Left renal cortex interstitium (tissue), 4 donors: ENCODE data around the gene PLA1A. TPM values are rescaled to one million over a fixed set of nuclear protein-coding genes. Genes with fewer than 3 reads are reported as not detected.
"Not testable (repeated sequence)": the region's sequence is repeated elsewhere in the genome, so short reads cannot be mapped to it uniquely, and the experiment has no call there.

Experiments
- DNase-seq, 4 donors: peaks; one replicate each; pipeline ENCODE4 v3.0.0-alpha.2; 2013; ENCODE audit warnings: low read depth in 4 of 4, low spot score in 2 of 4, missing footprints in 1 of 4
- polyA plus RNA-seq, 4 donors: library from polyadenylated mRNA; unstranded; fragments of 120-200 nt; gene quantifications; one replicate each; pipeline ENCODE4 v1.2.1, GENCODE V29; 2013; ENCODE audit not compliant: insufficient read length in 4 of 4

Gene PLA1A
- polyA plus RNA-seq, 4 donors, result 6.0 to 7.7 (median 6.9) TPM

DNA sequence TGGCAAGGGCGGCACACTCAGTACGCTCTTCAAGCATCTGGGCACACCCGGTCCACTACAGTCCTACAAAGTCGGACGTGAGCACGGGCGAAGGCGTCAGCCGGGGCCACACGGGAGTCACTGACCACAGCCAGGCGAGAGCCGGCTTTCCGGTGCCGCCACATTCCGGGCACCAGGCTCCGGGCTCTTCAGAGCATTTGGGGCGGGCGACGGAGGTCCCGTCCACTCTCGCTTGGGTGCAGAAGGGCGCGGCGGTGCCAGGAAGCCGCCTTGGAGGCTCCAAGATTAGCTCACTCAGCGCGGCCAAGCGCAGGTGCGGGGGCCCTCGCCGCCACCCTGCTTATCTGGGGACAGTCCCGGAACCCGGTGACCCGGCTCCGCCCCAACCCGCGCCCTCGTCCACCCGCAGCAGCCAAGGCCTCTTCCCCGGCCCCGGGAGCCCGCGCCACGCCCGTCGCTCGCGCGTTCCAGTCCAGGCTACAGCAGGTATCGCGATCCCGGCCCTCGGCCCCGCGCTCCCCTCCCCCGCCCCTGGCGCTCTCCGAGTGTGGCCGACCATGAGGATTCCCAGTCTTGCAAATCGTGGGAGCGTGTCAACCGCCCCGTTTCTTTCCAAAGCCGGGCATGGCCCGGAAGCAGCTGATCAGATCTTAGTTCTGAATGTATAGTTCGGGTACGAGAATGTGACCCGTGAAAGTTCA is 18.2 kb upstream of the PLA1A start, which contains the start of gene ADPRH:
Gene ADPRH (plus strand): TSS at position 127 of the 701 bp plus-strand sequence. CDS start 2,678 bp downstream, outside the sequence.
- DNase-seq, result peak; percentile 29 to 75 (median 74)

DNA sequence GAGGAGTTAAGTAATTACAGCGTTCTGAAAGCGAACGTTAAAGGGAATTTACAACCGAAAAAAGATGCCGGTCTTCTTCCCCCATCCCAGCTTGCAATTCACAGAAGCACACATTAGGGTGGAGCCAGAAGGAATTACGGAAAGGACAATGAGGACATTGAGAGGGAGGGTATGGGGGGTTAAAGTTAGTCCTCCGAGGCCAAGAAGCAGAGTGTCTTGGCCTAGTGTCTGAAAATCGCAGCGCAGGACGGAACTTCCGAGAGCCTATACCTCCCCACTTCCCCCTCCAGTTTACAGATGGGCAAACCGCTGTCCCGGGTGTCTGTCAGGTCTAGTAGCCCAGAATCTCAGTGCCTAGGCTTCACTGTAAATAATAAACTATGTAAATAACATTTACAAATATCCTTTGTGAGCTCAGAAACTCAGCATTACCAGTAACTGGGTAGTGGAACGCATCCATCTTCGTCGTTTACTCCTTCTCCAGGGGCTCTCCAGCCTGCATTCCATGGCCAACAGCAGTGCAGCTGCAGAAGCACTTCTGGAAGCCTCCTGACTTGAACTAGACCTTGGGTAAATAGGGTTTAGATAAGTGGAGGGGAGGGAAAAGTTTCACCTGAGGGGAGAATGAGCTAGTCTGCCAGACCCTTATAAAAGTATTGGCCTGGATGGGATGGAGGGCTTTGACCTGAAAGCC is 17.5 kb upstream of the PLA1A start:
- peak in 1 of 4 donors; percentile 84 for DNase-seq

DNA sequence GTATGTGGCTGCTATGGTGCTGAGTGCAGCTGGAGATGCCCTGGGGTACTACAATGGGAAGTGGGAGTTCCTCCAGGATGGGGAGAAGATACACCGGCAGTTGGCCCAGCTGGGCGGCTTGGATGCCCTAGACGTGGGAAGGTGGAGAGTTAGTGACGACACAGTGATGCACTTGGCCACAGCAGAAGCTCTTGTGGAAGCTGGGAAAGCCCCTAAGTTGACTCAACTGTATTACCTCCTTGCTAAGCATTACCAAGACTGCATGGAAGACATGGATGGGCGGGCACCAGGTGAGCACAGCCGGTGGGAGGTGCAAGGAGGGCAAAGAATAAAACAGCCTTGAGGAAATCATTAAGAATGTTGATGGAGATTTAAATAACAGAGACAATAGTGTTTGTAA is 15.5 kb upstream of the PLA1A start:
- DNase-seq, result no peak

DNA sequence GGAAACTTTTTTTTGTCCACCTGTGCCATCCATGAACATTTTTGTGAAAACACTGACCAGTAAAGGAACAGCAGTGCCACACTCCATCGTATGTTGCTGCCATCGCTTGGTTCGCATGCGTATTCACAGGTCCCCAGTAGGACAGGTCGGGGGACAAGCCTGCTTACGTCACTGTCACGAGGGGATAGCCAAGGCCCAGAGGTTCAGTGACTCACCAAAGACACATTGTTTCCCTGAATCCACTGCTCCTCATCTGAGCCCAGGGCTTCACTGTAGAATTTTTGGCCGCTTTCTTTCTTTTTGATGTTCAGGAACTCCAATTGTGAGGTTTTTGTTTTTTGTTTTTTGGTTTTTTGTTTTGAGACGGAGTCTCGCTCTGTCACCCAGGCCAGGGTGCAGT is 12.5 kb upstream of the PLA1A start:
- DNase-seq, result no peak

DNA sequence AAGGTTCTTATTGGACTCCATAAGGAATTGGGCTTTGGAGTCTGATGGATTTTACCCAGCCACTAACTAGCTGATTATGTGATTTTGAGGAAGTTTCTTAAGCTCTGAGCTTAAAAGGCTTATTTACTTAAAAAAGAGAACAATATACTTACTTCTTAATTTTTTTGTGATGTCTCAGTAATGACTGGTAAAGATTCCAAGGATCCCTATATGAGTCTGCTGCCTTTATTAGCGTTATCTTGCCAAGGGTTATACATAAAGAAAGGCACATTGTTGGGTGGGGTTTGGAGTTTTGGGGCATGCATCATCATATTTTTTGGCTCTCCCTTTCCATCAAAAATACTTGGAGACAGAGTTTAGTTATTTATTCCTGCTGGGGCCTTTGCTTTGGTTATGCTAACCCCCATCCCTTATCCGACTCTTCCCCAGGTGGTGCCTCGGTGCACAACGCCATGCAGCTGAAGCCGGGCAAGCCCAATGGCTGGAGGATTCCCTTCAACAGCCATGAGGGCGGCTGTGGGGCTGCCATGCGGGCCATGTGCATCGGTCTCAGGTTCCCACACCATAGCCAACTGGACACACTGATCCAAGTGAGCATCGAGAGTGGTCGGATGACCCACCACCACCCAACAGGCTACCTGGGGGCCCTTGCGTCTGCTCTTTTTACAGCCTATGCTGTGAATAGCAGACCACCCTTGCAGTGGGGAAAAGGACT is 11.7 kb upstream of the PLA1A start:
- DNase-seq, result no peak

DNA sequence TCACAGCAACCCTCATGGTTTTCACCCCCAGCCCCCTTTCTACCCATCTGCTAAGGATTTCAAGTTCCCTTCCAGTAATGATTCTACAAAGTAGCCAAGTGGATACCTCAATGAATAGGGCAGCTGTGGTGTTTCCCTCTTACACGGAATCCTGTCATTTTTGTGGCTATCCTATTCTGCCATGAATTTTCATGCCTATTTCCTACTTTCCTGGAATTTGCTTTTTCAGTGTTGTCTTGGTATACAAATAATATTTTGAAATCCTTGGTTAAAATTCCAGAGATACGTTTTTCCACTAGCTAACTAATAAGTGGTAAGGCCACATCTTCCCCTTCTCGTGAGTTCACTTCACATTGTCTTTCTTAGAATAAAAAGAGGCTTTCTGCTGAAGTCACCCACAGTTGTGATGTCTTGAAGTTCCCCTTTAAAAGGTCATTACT is 10.9 kb upstream of the PLA1A start:
- no peak for DNase-seq

DNA sequence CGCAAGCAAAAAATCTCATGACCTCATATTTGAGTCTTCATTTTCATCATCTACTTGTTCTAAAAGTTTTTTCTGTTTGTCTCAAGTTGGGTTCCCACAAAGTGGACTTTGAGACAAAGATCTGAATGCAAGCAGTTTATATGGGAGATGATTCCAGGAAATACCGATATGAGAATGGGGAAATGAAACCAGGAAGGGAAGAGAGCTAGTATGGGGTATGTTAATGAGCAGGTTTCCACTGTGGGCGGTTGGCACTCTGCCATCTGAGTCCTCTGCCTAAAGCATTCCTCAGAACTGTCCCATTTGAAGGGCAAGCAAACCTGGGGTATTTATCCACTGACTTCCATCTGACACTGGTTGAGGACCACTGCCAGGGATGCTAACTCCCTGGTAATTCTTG is 9.6 kb upstream of the PLA1A start:
- DNase-seq, result no peak

DNA sequence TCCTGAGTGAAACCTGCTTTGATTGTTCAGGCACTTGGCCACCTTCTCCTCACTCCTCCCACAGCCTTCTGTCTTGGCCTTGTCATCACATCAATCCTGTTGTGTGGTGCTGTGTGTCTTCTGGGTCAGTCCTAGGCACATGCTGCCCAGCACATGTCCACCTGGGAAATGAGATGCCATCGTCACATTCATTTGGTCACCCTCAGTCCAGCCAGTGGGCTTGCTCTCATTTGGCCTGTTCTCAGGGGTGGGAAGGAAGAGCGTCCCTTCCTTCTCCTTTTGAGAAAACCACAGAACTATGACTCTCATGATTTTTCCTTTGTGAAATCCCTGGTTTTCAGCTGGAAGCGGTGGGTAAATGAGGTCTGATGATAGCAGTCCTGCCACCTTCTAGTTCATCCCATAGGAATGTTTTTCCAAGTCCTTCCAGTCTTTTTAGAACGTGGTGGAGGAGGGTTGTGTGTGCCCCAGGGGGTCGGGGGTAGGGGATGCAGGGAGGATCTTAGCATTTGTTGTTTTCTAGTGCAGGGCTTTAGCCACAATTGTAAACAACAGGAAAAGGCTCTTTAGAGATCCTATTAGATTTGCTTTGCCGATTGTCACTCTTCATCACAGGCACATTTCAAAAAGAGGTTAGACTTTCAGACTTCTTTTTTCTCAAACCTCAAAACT is 8.4 kb upstream of the PLA1A start:
- no peak for DNase-seq

DNA sequence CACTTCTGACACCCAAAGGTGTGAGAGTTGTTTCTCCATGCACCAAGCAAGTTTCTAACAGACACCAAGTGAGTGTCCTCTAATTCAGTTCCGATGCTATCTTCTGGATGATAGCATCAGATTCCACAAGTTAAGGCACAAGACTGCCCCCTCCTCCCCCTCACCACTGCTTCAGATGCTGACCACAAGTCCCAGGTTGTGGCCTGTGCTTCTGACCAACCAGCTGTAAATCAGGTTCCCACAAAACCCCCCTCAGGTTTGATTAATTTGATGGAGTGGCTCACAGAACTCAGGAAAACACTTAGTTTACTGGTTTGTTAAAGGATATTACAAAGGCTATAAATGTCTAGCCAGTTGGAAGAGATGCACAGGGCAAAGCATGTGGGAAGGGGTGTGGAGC is 7.0 kb upstream of the PLA1A start:
- no peak for DNase-seq

DNA sequence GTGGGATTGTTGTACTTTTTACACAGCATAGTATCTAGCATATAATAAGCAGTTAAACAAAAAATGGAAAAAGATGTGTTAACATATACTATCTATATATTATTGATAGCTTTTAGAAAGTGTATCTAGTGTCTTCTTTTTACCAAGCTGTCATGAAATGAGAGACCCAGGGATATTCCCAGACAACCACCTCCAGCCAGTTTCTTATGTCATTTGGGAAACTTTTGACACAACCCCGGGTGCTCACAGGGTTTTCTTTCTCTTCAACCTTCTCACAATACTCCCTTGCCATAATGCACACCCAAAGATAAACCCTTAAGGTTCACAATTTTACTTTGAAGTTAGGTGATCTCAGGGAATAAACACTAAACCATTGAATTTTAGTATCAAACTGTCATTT is 4.8 kb upstream of the PLA1A start:
- DNase-seq, result no peak

DNA sequence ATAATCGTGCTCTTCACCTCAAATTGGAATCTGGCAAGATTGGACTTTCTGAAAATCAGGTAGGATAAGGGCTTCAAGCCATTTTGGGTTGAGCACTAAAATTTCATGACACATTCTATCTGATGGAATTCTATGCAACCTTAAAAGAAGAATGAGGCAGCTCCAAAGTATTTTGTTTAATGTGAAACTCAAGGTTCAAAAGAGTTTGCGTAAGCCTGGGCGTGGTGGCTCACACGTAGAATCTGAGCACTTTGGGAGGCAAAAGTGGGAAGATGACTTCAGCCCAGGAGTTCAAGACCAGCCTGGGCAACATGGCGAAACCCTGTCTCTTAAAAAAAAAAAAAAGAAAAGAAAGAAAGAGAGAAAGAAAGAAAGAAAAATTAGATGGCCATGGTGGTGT is 3.6 kb upstream of the PLA1A start:
- no peak for DNase-seq

DNA sequence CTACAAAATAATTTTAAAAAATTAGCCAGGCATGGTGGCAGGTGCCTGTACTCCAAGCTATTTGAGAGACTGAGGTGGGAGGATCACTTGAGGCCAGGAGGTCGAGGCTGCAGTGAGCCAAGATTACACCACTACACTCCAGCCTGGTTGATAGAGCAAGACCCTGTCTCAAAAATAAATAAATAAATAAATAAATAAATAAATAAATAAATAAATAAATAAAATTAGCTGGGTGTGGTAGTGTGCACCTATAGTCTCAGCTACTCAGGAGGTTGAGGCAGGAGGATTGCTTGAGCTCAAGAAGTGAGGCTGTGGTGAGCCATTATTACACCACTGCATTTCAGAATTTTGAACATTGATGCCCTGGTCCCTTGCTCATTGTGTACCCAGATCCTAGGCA is 2.8 kb upstream of the PLA1A start:
- DNase-seq, result not testable (repeated sequence)

DNA sequence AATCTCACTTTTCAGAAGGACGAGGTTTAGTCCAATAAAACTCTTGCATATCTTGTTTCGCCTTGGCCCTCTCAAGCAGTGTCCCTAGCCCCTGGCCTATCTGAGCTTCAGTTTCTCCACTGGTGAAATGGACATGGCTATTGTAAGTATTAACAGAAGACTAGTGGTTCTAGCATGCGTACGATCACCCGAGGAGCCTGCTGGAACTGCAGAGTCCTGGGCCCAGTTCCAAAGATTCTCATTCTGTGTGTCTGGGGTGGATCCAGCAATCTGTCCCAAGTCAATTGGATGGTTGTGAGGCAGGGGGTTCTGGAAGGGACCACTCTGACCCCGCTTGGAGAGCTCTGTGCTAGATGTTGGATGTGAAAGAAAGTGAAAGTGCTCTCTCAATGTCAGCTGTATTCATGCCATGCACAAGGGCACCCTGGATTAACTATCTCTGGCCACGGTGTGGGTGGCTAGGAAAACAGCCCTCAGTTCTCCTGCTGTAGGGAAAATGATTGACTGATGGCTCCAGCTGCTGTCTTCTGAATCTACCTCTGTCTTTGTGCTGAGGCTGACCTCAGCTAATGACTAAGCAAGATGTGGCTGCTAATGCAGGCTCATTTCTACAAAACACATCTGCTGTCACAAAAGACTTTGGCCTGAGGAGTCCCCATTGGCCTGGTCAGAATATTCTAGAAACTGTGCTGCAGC is 1.9 kb upstream of the PLA1A start:
- DNase-seq, result no peak

DNA sequence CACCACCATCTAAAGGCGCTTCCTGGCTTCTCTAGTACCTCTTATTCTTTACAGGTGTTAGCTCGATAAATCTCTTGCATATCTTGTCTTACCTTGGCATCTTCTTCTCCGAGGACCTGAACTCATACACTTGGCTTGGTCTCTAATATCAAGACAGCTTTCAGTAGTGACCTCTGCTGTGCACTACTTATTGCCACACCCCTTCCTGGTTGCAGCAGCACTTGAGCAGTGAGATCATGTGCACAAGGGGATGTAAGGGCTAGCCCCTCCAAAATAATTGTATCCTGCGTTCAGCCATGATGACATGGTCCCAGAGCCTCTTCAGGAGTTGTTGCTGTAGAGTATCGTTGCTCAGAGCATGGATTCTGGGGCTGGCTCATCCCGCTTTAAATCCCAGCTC is 1.3 kb upstream of the PLA1A start:
- DNase-seq, result no peak

DNA sequence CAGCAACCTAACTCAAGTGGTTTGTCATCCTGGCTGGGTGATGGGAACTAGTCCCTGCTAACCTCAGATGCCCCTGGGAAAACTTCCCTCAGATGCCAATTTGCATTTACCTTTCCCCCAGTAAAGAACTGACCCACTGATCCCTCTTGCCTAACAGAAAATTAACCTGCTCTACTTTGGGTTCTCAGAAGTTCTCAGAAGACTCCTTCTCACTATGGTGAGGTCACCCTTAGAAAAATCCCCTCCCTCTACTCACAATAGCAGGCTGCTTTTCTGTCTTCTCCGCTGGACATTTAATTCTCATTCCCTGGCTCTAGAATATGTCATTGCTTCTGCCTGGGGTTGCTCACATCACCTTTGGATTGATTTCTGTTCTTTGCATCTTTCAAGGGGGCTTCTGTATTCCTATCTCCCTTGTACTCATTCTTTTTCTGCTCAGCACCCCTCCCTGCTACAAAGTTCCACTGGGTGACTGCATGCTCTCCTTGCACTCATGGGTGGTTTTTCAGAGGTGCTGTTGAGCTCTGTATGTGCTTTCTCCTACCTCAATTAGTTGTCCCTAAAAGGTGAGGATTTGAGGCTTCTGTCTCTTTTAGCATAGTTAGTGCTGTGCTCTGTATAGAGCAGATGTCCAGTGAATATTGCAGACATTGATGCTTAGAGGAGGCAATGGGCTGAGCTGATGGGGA is 869 bp downstream of the PLA1A start:
- DNase-seq, result no peak

DNA sequence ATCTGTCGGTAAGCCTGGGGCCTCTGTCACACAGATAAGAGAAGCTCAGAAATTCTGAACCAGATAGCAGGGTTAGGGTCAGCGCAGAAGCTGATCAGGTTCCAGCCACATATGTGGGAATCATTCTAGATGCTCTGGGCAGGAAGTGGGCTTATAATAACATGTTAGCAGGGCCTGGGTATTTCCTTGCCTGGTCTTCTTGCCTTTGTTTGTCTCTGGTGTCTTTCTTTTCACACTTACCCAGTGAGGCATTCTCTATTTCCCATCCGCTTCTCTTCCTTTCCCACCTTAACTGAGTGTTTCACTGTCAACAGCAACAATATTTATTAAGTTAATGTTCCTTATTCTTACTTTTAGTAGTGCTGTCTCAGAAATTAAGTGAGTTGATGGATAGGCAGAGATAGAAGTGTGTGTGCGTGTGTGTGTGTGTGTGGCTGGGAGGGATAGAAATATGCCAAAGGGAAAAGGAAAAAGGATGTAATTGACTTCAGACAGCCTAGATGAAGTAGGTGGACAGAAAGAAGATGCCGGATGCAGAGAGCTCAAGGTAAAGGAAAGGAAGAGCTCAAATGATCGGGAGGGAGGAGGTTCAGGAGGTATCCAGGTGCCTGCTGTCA is 2.0 kb downstream of the PLA1A start:
- DNase-seq, result no peak

DNA sequence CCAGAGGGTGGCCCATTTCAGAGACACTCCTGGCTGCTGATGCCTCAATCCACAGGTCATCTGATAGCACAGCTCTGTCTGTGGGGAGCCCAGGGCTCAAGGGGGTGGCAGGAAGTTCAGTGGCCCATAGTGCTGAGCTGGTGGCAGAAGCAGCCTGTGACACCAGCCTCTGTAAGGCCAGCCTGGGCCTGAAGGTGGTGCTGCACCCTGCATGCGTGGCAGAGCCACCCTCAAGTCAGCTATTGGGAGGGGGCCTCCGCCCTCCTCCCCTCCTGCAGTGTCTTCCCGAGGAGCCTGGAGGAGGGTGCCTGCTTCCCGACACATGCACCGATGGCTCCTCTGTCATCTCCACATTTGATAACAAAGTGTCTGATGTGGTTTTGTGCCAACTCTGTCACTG is 3.0 kb downstream of the PLA1A start:
- DNase-seq, result no peak

DNA sequence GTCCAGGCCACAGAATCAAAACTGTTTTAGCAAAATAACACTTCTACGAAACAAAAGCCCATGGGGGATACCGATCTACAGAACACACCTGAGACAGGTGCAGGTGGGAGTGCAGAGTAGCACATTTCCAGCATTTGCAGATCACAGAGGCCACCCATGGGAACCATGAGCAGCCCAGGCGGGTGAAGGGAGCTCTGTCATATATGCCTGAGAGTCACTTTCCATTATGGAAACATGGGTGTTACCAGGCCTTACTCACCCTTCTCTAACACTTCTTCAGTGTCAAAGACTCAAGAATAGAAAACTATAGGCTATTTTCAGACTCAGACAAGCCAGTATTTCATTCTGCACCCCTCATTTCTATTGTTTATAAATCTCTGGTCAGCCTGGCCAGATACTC is 3.5 kb downstream of the PLA1A start:
- DNase-seq, result no peak

DNA sequence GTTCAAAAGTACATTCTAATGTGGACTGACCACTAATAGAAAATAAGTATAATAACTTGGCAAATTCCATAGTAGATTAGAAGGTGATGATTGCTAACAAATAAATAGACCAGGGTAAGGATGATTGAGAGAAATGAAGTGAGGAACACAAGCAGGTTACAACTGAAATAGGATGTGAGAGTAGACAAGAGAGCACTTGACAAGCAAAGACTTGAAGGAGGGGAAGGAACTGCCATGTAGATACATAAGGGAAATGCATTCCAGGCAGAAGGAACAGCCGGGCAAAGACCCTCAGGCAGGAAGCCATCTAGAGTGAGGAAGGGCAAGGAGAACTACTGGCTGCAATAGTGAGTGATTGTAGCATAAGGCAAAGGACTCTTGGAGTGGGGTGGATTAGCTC is 5.0 kb downstream of the PLA1A start:
- no peak for DNase-seq
